ENCODE data around the gene SAAL1. TPM values are rescaled to one million over a fixed set of nuclear protein-coding genes. Genes with fewer than 3 reads are reported as not detected.

The SAAL1 gene
- polyA plus RNA-seq, 1 donor (not counting 4 experiments of a cell fraction or from before 2014, with no cell fraction given): 28.3 TPM

DNA sequence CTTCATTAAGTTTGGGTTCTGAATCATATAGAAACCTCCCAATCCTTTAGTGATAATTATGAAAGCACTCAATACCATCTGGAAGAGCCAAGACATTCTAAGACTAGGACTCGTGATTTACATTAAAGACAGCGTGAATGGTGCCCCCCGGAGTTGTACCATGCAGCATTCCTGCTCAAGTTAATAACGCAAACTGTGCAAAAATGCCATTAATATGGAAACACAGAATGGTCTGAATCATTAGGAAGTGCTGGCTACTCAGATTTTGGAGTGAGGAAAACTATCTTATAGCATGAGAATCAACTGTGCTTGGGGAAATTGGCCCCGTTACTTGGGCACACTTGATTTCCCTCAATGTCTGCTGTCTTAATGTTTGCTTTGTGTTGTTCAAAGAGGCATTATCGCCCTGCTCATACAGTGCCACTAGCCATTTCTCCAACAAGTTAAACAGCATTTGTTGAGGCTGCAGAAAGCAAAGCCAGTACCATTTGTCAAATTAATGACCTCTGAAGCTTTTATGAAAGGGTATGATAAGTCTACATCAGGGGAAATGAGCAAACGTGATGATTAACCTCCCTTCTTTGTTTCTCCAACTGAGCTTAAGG, 41.3 kb downstream of the SAAL1 start:
- H3K9me1 ChIP-seq (ENCODE audit: control insufficient read depth, extremely low read depth, insufficient read depth, low read length): no peaks in the 10 kb centered on the region
- DNase-seq (ENCODE audit: low read depth, low spot score): no peak

DNA sequence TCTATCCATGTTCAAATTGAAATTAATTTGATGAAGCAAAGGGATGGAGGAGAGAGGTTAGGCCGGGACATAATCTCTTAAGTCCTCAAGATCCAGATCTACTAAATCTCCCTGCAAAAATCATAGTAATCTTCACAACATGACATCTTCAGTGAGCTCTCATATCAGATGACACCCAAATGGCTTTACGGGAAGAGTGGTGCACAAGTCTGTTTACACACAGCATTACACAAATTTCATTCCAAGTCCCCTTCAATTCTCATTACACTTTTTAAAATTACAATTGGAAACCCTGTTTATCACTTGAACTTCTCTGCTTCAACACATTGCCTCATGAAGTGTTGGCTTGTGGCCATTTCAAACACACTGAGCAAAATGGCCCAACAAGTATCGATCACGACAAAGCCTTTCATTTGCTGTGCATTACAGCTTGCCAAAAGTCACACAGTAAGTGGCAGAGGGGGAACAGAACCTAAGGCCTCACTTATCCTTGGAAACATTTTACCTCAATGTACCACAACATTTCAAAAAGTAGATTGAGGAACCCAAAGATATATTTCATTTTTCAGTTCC, 41.9 kb downstream of the SAAL1 start:
- no peaks in the 10 kb centered on the region for H3K9me1 ChIP-seq (ENCODE audit: control insufficient read depth, extremely low read depth, insufficient read depth, low read length)
- H3K4me1 ChIP-seq (ENCODE audit: control insufficient read depth, extremely low read depth, insufficient read depth, low read length): no peaks in the 10 kb centered on the region
- H2AFZ ChIP-seq (ENCODE audit: control insufficient read depth, low read length): no peak overlapping the region
- dilution Hi-C loops (cut with MboI; ENCODE audit: extremely low pct_ligation_motif_present, low sequenced_read_pairs): no loop called here
- H3K4me2 ChIP-seq (ENCODE audit: control insufficient read depth, extremely low read depth, insufficient read depth, low read depth, low read length): no peak overlapping the region
- H3K9ac ChIP-seq (ENCODE audit: control insufficient read depth, extremely low read depth, insufficient read depth, low read length): no peak overlapping the region
- DNase-seq (ENCODE audit: low read depth, low spot score) (no peak), FAIRE-seq (no peak)
- H3K27me3 ChIP-seq (ENCODE audit: control insufficient read depth, extremely low read depth, insufficient read depth, low read length): no peaks in the 10 kb centered on the region
- no peak overlapping the region for H3K4me3 ChIP-seq (ENCODE audit: control insufficient read depth in 2 of 3, extremely low read depth in 1 of 3, insufficient read depth in 2 of 3, low read depth in 1 of 3, low read length in 3 of 3)
- no peaks in the 10 kb centered on the region for H3K36me3 ChIP-seq (ENCODE audit: control insufficient read depth in 2 of 2, extremely low read depth in 1 of 2, insufficient read depth in 2 of 2, low read length in 2 of 2)
- no peaks in the 10 kb centered on the region for H3K79me2 ChIP-seq (ENCODE audit: control insufficient read depth, insufficient read depth, low read length)
- H3K27ac ChIP-seq (ENCODE audit: control insufficient read depth, insufficient read depth, low read length): no peak overlapping the region
- H4K20me1 ChIP-seq (ENCODE audit: control insufficient read depth, extremely low read depth, insufficient read depth, low read length): no peaks in the 10 kb centered on the region
- no peaks in the 10 kb centered on the region for H3K9me3 ChIP-seq (ENCODE audit: control insufficient read depth, low read depth, low read length)
- TF ChIP-seq, protein P1, sequence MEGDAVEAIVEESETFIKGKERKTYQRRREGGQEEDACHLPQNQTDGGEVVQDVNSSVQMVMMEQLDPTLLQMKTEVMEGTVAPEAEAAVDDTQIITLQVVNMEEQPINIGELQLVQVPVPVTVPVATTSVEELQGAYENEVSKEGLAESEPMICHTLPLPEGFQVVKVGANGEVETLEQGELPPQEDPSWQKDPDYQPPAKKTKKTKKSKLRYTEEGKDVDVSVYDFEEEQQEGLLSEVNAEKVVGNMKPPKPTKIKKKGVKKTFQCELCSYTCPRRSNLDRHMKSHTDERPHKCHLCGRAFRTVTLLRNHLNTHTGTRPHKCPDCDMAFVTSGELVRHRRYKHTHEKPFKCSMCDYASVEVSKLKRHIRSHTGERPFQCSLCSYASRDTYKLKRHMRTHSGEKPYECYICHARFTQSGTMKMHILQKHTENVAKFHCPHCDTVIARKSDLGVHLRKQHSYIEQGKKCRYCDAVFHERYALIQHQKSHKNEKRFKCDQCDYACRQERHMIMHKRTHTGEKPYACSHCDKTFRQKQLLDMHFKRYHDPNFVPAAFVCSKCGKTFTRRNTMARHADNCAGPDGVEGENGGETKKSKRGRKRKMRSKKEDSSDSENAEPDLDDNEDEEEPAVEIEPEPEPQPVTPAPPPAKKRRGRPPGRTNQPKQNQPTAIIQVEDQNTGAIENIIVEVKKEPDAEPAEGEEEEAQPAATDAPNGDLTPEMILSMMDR (optimal IDR thresholded peaks at IDR 0.05 in 1 of 3, IDR thresholded peaks at IDR 0.05 in 1 of 3, conservative IDR thresholded peaks at IDR 0.05 in 1 of 3; ENCODE audit: extremely low read depth in 1 of 3, insufficient read depth in 2 of 3, low read length in 3 of 3): no peak
- TF ChIP-seq EZH2 (IDR thresholded peaks at IDR 0.05; ENCODE audit: low read length): no peak

More for the DNA sequence above, 41.3 kb downstream of the SAAL1 start:
- no peak for FAIRE-seq
- Histone ChIP-seq H2AFZ (ENCODE audit: control insufficient read depth, low read length) (no peak overlapping the region), H4K20me1 (ENCODE audit: control insufficient read depth, extremely low read depth, insufficient read depth, low read length) (no peaks in the 10 kb centered on the region), H3K27ac (ENCODE audit: control insufficient read depth, insufficient read depth, low read length) (no peak overlapping the region), H3K4me3 (ENCODE audit: control insufficient read depth in 2 of 3, extremely low read depth in 1 of 3, insufficient read depth in 2 of 3, low read depth in 1 of 3, low read length in 3 of 3) (no peak overlapping the region), H3K4me1 (ENCODE audit: control insufficient read depth, extremely low read depth, insufficient read depth, low read length) (no peaks in the 10 kb centered on the region), H3K79me2 (ENCODE audit: control insufficient read depth, insufficient read depth, low read length) (no peaks in the 10 kb centered on the region), H3K4me2 (ENCODE audit: control insufficient read depth, extremely low read depth, insufficient read depth, low read depth, low read length) (no peak overlapping the region), H3K9ac (ENCODE audit: control insufficient read depth, extremely low read depth, insufficient read depth, low read length) (no peak overlapping the region), H3K9me3 (ENCODE audit: control insufficient read depth, low read depth, low read length) (no peaks in the 10 kb centered on the region), H3K27me3 (ENCODE audit: control insufficient read depth, extremely low read depth, insufficient read depth, low read length) (no peaks in the 10 kb centered on the region), H3K36me3 (ENCODE audit: control insufficient read depth in 2 of 2, extremely low read depth in 1 of 2, insufficient read depth in 2 of 2, low read length in 2 of 2) (no peaks in the 10 kb centered on the region)
- TF ChIP-seq, protein P1 (optimal IDR thresholded peaks at IDR 0.05 in 1 of 3, IDR thresholded peaks at IDR 0.05 in 1 of 3, conservative IDR thresholded peaks at IDR 0.05 in 1 of 3; ENCODE audit: extremely low read depth in 1 of 3, insufficient read depth in 2 of 3, low read length in 3 of 3): no peak
- TF ChIP-seq EZH2 (IDR thresholded peaks at IDR 0.05; ENCODE audit: low read length): no peak
- dilution Hi-C loops (cut with MboI; ENCODE audit: extremely low pct_ligation_motif_present, low sequenced_read_pairs): no loop called here

Data from keratinocyte (primary cell).